Retinal pigment epithelial cell (primary cell): ENCODE data around the gene VWA5B1.

Experiments
- DNase-seq: peaks from one replicate; pipeline ENCODE4 v3.0.0-alpha.2; 2010; ENCODE audit warnings: low read depth
- H3K4me3 ChIP-seq: 2 replicates; pipeline ENCODE4 v1.5.1; 2011; ENCODE audit warnings: mild to moderate bottlenecking, low read length, control low read depth, moderate library complexity
- TF ChIP-seq, protein P1 (sequence below): conservative IDR thresholded peaks from 2 replicates; pipeline ENCODE4 v1.5.1; 2011; ENCODE audit warnings: low read depth, low read length, control low read depth, inconsistent platforms

Gene VWA5B1

DNA sequence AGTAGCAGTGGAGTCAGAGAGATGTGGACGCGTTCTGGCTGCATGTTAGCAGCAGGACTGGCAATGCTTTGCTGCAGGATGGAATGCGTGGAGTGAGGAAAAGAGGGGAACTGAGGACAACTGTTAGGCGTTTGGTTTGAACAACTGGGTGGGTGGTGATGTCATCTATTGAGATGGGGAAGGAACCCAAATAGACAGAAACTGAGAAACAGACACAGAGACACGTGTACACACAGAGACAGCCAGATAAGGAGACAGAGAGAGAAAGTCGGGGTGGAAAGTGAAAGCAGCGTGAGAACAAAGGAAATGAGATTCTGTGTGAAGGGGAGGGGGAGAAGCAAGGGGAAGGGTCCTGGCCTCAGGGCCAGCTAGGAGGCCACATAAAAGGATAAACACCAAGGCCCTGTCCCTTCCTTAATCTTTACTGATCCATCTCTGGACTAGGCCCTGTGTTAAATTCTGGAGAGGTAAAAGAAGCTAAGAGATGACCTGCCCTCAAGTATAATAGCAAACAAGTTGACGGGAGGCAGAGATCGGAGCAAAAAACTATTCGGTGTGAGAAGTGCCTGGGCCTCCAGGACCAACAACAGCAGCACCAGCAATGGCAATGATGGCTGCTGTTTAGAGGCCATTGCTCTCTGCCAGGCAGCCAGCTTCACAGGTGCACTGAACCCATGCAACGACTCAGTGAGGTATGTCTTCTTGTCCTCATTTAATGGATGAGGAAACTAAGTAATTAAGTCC is 31.6 kb downstream of the VWA5B1 start:
- TF ChIP-seq, protein P1, sequence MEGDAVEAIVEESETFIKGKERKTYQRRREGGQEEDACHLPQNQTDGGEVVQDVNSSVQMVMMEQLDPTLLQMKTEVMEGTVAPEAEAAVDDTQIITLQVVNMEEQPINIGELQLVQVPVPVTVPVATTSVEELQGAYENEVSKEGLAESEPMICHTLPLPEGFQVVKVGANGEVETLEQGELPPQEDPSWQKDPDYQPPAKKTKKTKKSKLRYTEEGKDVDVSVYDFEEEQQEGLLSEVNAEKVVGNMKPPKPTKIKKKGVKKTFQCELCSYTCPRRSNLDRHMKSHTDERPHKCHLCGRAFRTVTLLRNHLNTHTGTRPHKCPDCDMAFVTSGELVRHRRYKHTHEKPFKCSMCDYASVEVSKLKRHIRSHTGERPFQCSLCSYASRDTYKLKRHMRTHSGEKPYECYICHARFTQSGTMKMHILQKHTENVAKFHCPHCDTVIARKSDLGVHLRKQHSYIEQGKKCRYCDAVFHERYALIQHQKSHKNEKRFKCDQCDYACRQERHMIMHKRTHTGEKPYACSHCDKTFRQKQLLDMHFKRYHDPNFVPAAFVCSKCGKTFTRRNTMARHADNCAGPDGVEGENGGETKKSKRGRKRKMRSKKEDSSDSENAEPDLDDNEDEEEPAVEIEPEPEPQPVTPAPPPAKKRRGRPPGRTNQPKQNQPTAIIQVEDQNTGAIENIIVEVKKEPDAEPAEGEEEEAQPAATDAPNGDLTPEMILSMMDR = no peak
- no peak overlapping the region for H3K4me3 ChIP-seq
- no peak for DNase-seq

DNA sequence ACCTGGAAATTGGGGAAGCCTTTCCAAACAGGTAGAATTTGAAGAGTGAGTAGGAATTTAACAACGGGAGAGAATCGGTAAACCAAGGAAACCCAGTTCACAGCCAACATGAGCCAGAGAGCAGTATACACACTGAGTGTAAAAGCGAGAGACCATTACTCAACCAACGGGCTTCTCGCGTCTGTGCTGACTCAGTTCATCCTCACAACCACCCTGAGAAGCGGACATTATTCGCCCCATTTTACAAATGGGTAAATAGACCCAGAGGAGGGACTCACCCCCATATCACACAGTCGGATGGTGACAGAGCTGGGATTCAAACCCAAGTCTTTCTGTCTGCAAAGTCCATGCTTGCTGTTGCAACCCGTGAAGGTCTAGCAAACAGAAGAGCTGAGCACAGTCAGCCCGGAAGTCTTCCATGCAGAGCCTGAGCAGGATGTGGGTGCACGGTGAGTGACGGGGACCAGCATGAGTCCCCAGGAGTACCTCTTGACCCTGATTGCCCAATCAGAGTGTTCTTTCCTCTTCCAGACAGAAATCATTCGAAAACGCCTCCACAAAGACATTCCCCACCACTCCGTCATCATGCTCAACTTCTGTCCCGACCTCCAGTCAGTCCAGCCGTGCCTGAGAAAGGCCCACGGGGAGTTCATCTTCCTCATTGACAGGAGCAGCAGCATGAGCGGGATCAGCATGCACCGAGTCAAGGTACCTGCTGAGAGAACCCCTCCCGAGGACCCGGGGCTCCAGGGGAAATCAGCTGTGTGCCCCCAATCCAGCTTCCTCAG is 32.3 kb downstream of the VWA5B1 start:
- no peak for DNase-seq
- no peak overlapping the region for H3K4me3 ChIP-seq
- TF ChIP-seq, protein P1 = no peak

DNA sequence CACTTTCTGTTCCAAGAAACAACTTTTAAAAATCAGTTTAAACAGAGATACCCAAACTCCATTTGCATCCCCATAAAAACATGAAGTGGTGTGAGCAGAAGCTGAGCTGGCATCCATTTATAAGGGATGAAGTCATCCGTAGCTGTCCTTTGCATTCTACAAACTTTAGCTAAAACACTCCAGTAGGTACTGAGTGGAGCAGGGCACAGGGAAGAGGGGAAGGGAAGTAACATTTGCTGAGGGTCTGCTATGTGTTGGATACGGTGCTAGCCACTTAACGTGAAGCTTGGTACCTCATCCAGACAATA is 32.9 kb downstream of the VWA5B1 start:
- TF ChIP-seq, protein P1 = no peak
- DNase-seq = no peak
- no peak overlapping the region for H3K4me3 ChIP-seq

DNA sequence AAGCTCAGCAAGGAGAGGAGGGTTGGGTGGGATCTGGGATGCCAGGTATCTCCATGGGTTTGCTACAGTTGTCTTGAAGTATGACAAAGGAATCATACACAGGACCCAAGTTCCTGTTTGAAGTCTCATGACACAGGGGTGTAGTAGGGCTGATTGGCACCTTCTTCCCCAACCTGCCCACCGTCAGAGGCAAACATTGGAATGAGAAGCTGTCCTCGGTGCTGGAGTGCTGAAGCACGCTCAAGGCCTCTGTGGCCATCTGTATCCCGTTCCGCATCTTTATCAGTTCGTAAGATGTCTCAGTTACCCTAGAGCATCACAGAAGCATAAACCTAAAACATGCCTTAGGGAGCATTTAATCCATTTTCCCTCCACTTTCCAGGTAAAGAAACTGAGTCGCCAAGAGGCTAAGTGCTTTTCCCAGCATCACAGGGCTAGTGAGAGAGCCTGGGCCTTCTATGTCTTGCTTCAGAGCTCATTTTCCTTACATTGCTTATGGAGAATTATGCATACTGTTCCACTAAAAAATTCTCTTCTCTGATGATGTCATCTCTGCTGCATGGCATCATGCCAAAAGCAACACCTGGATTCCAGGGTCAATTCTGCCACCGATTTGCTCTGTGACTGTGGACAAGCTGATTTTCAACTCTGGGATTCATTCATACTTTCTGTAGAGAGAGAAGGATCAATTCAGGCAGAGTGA is 34.2 kb downstream of the VWA5B1 start:
- no peak for DNase-seq
- TF ChIP-seq, protein P1 = no peak

DNA sequence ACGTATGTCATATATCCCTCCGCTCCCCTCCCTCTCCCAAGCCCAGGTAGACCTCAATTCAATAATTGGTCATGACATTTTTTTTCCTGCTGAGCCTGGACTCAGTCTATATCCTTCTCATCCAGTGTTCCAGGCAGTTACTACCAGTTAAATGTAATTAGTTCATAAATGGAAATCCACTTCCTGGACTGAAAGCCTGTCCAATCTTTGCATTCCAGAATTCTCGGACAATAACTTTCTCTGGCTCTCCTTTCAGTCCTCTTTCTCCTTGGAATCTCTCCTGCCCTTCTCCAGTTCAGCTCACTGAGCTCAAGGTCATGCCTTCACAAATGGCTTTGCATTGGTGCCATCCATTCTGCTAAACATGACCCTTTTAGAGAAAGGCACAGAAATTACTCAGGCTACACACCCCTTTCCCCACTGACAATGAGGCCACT is 34.8 kb downstream of the VWA5B1 start:
- DNase-seq = no peak
- TF ChIP-seq, protein P1 = no peak
- no peak overlapping the region for H3K4me3 ChIP-seq

More for the DNA sequence above, 34.2 kb downstream of the VWA5B1 start:
- no peak overlapping the region for H3K4me3 ChIP-seq

DNA sequence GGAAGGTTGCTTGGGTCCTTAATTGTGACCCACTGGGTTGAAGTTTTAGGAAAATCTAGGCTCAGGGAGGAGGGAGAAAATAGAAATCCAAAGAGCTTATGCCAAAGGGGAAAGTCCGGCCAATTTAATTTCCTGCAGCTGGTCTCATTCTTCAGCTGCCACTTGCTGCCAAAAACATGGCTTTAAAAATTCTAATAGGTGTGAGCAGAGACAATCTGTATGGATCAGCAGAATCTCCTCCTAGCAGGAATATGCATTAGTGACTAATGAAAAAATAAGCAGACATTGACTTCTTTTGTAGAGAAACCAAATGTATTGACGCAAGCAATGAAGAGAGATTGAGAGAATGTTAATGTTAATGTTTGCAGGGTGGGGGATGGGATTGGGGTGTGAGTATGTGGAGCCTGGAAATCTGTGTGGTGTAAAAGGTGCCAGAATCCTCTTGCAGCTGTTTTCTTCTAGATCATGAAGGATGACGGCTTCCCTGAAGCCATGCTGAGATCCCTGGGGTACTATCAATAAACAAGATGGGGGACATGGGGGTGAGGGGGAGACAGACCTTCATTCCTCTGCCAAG is 35.3 kb downstream of the VWA5B1 start:
- no peak for DNase-seq
- TF ChIP-seq, protein P1 = no peak
- H3K4me3 ChIP-seq = no peak overlapping the region
